Measurements from ENCODE around the gene EXD1.
"Not testable (repeated sequence)": the region's sequence is repeated elsewhere in the genome, so short reads cannot be mapped to it uniquely, and the experiment has no call there.

Gene EXD1

GRCh38 chr15:41230650-41231421 lies at the start of gene EXD1, which contains the start of gene CHP1:
TSS of gene EXD1 (minus strand) at chr15:41230757. CDS start at chr15:41226575, 4,182 bp downstream.
TSS of gene CHP1 (plus strand) at chr15:41231268. CDS start at chr15:41231383, 115 bp downstream.
- DNase-seq (ENCODE audit: low read depth), result peak; percentile 90

GRCh38 chr15:41279535-41280283 lies 49.2 kb upstream of the EXD1 start:
- DNase-seq (ENCODE audit: low read depth), result no peak

- no peak for DNase-seq (ENCODE audit: low read depth)
These were observed 47.8 kb upstream of the EXD1 start for GRCh38 chr15:41278319-41278718.

- DNase-seq (ENCODE audit: low read depth), result no peak
These were observed 46.3 kb upstream of the EXD1 start for GRCh38 chr15:41276831-41277230.

- DNase-seq (ENCODE audit: low read depth), result no peak
These were observed 39.3 kb upstream of the EXD1 start for GRCh38 chr15:41269887-41270286.

- DNase-seq (ENCODE audit: low read depth), result peak; percentile 49
These were observed 33.4 kb upstream of the EXD1 start for GRCh38 chr15:41263891-41264351.

- DNase-seq (ENCODE audit: low read depth), result no peak
These were observed 32.0 kb upstream of the EXD1 start for GRCh38 chr15:41262571-41262970.

- not testable (repeated sequence) for DNase-seq (ENCODE audit: low read depth)
These were observed 30.4 kb upstream of the EXD1 start for GRCh38 chr15:41260924-41261323.

GRCh38 chr15:41259546-41260189 lies 29.1 kb upstream of the EXD1 start:
- no peak for DNase-seq (ENCODE audit: low read depth)

GRCh38 chr15:41258750-41259471 lies 28.4 kb upstream of the EXD1 start:
- DNase-seq (ENCODE audit: low read depth), result no peak

- no peak for DNase-seq (ENCODE audit: low read depth)
These were observed 26.1 kb upstream of the EXD1 start for GRCh38 chr15:41256577-41257038.

- no peak for DNase-seq (ENCODE audit: low read depth)
These were observed 25.5 kb upstream of the EXD1 start for GRCh38 chr15:41256103-41256502.

GRCh38 chr15:41254560-41254959 lies 24.0 kb upstream of the EXD1 start:
- DNase-seq (ENCODE audit: low read depth), result no peak

GRCh38 chr15:41251411-41251810 lies 20.9 kb upstream of the EXD1 start:
- DNase-seq (ENCODE audit: low read depth), result no peak

- DNase-seq (ENCODE audit: low read depth), result not testable (repeated sequence)
These were observed 20.2 kb upstream of the EXD1 start for GRCh38 chr15:41250745-41251144.

- DNase-seq (ENCODE audit: low read depth), result no peak
These were observed 10.8 kb upstream of the EXD1 start for GRCh38 chr15:41241221-41241964.

GRCh38 chr15:41238100-41238499 lies 7.5 kb upstream of the EXD1 start:
- no peak for DNase-seq (ENCODE audit: low read depth)

- no peak for DNase-seq (ENCODE audit: low read depth)
These were observed 5.4 kb upstream of the EXD1 start for GRCh38 chr15:41235929-41236328.

- DNase-seq (ENCODE audit: low read depth), result not testable (repeated sequence)
These were observed 4.7 kb upstream of the EXD1 start for GRCh38 chr15:41235228-41235627.

GRCh38 chr15:41233367-41233771 lies 2.8 kb upstream of the EXD1 start:
- DNase-seq (ENCODE audit: low read depth), result peak; percentile 54
